GM19467 (cell line): Measurements from ENCODE around the gene NPRL2.
A peak's percentile ranks its signal among the peaks of the same experiment; 100 is the strongest.

ENCODE experiments used
- ATAC-seq: cut with Tn5 transposase; IDR thresholded peaks from one replicate; pipeline ENCODE4 v1.9.1; 2021; ENCODE audit warnings: mild to moderate bottlenecking, moderate library complexity; ENCODE audit not compliant: unreplicated experiment

Gene NPRL2

GRCh38 chr3:50350527-50351322 is at the start of gene NPRL2, which contains the start of gene CYB561D2:
Gene NPRL2 (minus strand): TSS chr3:50350775. CDS start chr3:50350652, 123 bp downstream.
Gene CYB561D2 (plus strand): TSS chr3:50350862. CDS start chr3:50351434, 572 bp downstream.
- ATAC-seq, result peak; percentile 79

- ATAC-seq, result no peak
Measured at GRCh38 chr3:50396502-50396901, 45.9 kb upstream of the NPRL2 start.

- no peak for ATAC-seq
Measured at GRCh38 chr3:50395070-50395860, 44.7 kb upstream of the NPRL2 start.

- ATAC-seq, result no peak
Measured at GRCh38 chr3:50393061-50393460, 42.5 kb upstream of the NPRL2 start.

GRCh38 chr3:50392101-50392715 is 41.6 kb upstream of the NPRL2 start:
- ATAC-seq, result no peak

- no peak for ATAC-seq
Measured at GRCh38 chr3:50390508-50391224, 40.1 kb upstream of the NPRL2 start.

GRCh38 chr3:50389414-50389767 is 38.8 kb upstream of the NPRL2 start:
- ATAC-seq, result no peak

- no peak for ATAC-seq
Measured at GRCh38 chr3:50388720-50389413, 38.3 kb upstream of the NPRL2 start.

GRCh38 chr3:50388016-50388719 is 37.6 kb upstream of the NPRL2 start:
- no peak for ATAC-seq

- no peak for ATAC-seq
Measured at GRCh38 chr3:50385754-50386153, 35.2 kb upstream of the NPRL2 start.

- ATAC-seq, result no peak
Measured at GRCh38 chr3:50383750-50384149, 33.2 kb upstream of the NPRL2 start.

- no peak for ATAC-seq
Measured at GRCh38 chr3:50382722-50383121, 32.1 kb upstream of the NPRL2 start.

GRCh38 chr3:50381383-50381782 is 30.8 kb upstream of the NPRL2 start:
- ATAC-seq, result no peak

GRCh38 chr3:50380405-50381085 is 30.0 kb upstream of the NPRL2 start:
- no peak for ATAC-seq

- no peak for ATAC-seq
Measured at GRCh38 chr3:50378757-50379156, 28.2 kb upstream of the NPRL2 start.

- no peak for ATAC-seq
Measured at GRCh38 chr3:50378024-50378423, 27.4 kb upstream of the NPRL2 start.

GRCh38 chr3:50375258-50375931 is 24.8 kb upstream of the NPRL2 start:
- ATAC-seq, result no peak

- no peak for ATAC-seq
Measured at GRCh38 chr3:50374363-50375257, 24.0 kb upstream of the NPRL2 start.
